AG10803 (cell line): ENCODE measurements around the gene ARHGAP15.

ENCODE experiments used
- DNase-seq: peaks from one replicate; pipeline ENCODE4 v3.0.0; 2010; ENCODE audit warnings: low read depth
- H3K4me3 ChIP-seq: 2 replicates; pipeline ENCODE4 v1.5.1; 2011; ENCODE audit warnings: mild to moderate bottlenecking, low read length, control low read depth
- CTCF ChIP-seq: conservative IDR thresholded peaks from 2 replicates; pipeline ENCODE4 v1.5.1; 2011; ENCODE audit warnings: mild to moderate bottlenecking, low read length, control low read depth, inconsistent platforms

ARHGAP15 gene

GRCh38 chr2:143219266-143219665 lies 90.0 kb downstream of the ARHGAP15 start:
- no peak for TF ChIP-seq CTCF
- no peak overlapping the region for H3K4me3 ChIP-seq
- no peak for DNase-seq

- no peak for DNase-seq
- H3K4me3 ChIP-seq = no peak overlapping the region
- no peak for TF ChIP-seq CTCF
These were observed 94.3 kb downstream of the ARHGAP15 start for GRCh38 chr2:143223556-143223955.

GRCh38 chr2:143225931-143226330 lies 96.7 kb downstream of the ARHGAP15 start:
- H3K4me3 ChIP-seq = no peak overlapping the region
- no peak for TF ChIP-seq CTCF
- no peak for DNase-seq

- no peak for DNase-seq
- H3K4me3 ChIP-seq = no peak overlapping the region
- no peak for TF ChIP-seq CTCF
These were observed 97.7 kb downstream of the ARHGAP15 start for GRCh38 chr2:143226714-143227541.

GRCh38 chr2:143229411-143229810 lies 100.2 kb downstream of the ARHGAP15 start:
- TF ChIP-seq CTCF = no peak
- DNase-seq = no peak
- H3K4me3 ChIP-seq = no peak overlapping the region

- TF ChIP-seq CTCF = no peak
- DNase-seq = no peak
These were observed 100.7 kb downstream of the ARHGAP15 start for GRCh38 chr2:143229952-143230351.

More at GRCh38 chr2:143229952-143230351, 100.7 kb downstream of the ARHGAP15 start:
- H3K4me3 ChIP-seq = no peak overlapping the region
